CD14-positive monocyte (primary cell): ENCODE data around the gene MYO1G. TPM values are rescaled to one million over a fixed set of nuclear protein-coding genes. Genes with fewer than 3 reads are reported as not detected.

Source experiments
- DNase-seq, 3 donors: peaks; one replicate each; pipeline ENCODE4 v3.0.0-alpha.2; 2011 to 2022
- H2AFZ ChIP-seq: 2 replicates; pipeline ENCODE4 v1.6.0; 2012; ENCODE audit warnings: mild to moderate bottlenecking, low read depth, low read length, inconsistent platforms; ENCODE audit not compliant: insufficient read depth, poor library complexity, severe bottlenecking
- H3K27ac ChIP-seq, 2 donors: 1 replicate in 1 of 2; 2 replicates in 1 of 2; pipeline ENCODE4 v1.5.1; 2012 to 2013; ENCODE audit warnings: low read length in 2 of 2, control low read depth in 1 of 2, inconsistent platforms in 1 of 2, low read depth in 1 of 2, mild to moderate bottlenecking in 1 of 2
- H3K27me3 ChIP-seq, 2 donors: one replicate each; pipeline versions ENCODE4 v1.6.0 to v1.6.1; 2011 to 2013; ENCODE audit warnings: low read length in 2 of 2; ENCODE audit not compliant: control insufficient read depth in 2 of 2, insufficient read depth in 2 of 2
- H3K36me3 ChIP-seq, 2 donors: replicated peaks in 1 of 2; 1 replicate in 1 of 2; 2 replicates in 1 of 2; pipeline versions ENCODE4 v1.5.1 to v1.6.1; 2012 to 2013; ENCODE audit warnings: low read length in 2 of 2, control low read depth in 1 of 2, inconsistent platforms in 1 of 2, mild to moderate bottlenecking in 1 of 2; ENCODE audit not compliant: insufficient read depth in 2 of 2, control insufficient read depth in 1 of 2
- H3K4me1 ChIP-seq, 2 donors: 1 replicate in 1 of 2; 2 replicates in 1 of 2; pipeline versions ENCODE4 v1.5.1 to v1.6.1; 2012 to 2013; ENCODE audit warnings: low read length in 2 of 2, control low read depth in 1 of 2, inconsistent platforms in 1 of 2, mild to moderate bottlenecking in 1 of 2, moderate library complexity in 1 of 2; ENCODE audit not compliant: insufficient read depth in 2 of 2, control insufficient read depth in 1 of 2
- H3K4me2 ChIP-seq: replicated peaks from 2 replicates; pipeline ENCODE3; 2012; ENCODE audit warnings: low read length, moderate library complexity, mild to moderate bottlenecking; ENCODE audit not compliant: poor library complexity, severe bottlenecking; ENCODE audit errors: extremely low read depth
- H3K4me3 ChIP-seq, 3 experiments: fragments of 200-600 bp in 1 of 3; sonication (generic) in 1 of 3; replicated peaks in 1 of 3; 1 replicate in 2 of 3; 2 replicates in 1 of 3; pipeline ENCODE4 v1.5.1; 2011 to 2013; ENCODE audit warnings: low read length in 3 of 3, mild to moderate bottlenecking in 3 of 3, control low read depth in 2 of 3, low read depth in 2 of 3, inconsistent platforms in 1 of 3, moderate library complexity in 1 of 3
- H3K79me2 ChIP-seq: 2 replicates; pipeline ENCODE4 v1.6.0; 2012; ENCODE audit warnings: mild to moderate bottlenecking, control low read depth, inconsistent platforms, low read length, moderate library complexity; ENCODE audit not compliant: insufficient read depth
- H3K9ac ChIP-seq: 2 replicates; pipeline ENCODE4 v1.6.0; 2017; ENCODE audit warnings: low read length, mild to moderate bottlenecking; ENCODE audit not compliant: insufficient read depth, poor library complexity, severe bottlenecking
- H3K9me3 ChIP-seq, 2 donors: replicated peaks in 1 of 2; 1 replicate in 1 of 2; 2 replicates in 1 of 2; pipeline versions ENCODE4 v1.5.1 to v1.6.1; 2012 to 2013; ENCODE audit warnings: low read length in 2 of 2, control low read depth in 1 of 2; ENCODE audit not compliant: control insufficient read depth in 1 of 2, insufficient read depth in 1 of 2
- H4K20me1 ChIP-seq: 2 replicates; pipeline ENCODE4 v1.6.0; 2012; ENCODE audit warnings: mild to moderate bottlenecking, low read length, control low read depth, moderate library complexity; ENCODE audit not compliant: insufficient read depth
- H3K27ac Mint-ChIP-seq, 7 donors: one replicate each; pipeline ENCODE4 v1.8.0; 2020; ENCODE audit warnings: mild to moderate bottlenecking in 7 of 7, mixed read lengths in 7 of 7, moderate library complexity in 6 of 7, inconsistent platforms in 2 of 7
- H3K27me3 Mint-ChIP-seq, 3 donors: one replicate each; pipeline ENCODE4 v1.8.0; 2021 to 2022; ENCODE audit warnings: low read depth in 3 of 3, mild to moderate bottlenecking in 3 of 3, mixed read lengths in 3 of 3, moderate library complexity in 3 of 3, inconsistent platforms in 1 of 3
- H3K36me3 Mint-ChIP-seq, 2 donors: one replicate each; pipeline ENCODE4 v1.8.0; 2020; ENCODE audit warnings: mixed read lengths in 2 of 2, inconsistent platforms in 1 of 2, mild to moderate bottlenecking in 1 of 2
- H3K4me1 Mint-ChIP-seq: one replicate; pipeline ENCODE4 v1.8.0; 2020; ENCODE audit warnings: mild to moderate bottlenecking, mixed read lengths
- H3K4me3 Mint-ChIP-seq, 2 donors: one replicate each; pipeline ENCODE4 v1.8.0; 2020; ENCODE audit warnings: mild to moderate bottlenecking in 2 of 2, mixed read lengths in 2 of 2, moderate library complexity in 1 of 2
- H3K9me3 Mint-ChIP-seq, 7 donors: one replicate each; pipeline ENCODE4 v1.8.0; 2020 to 2022; ENCODE audit warnings: mixed read lengths in 7 of 7, mild to moderate bottlenecking in 6 of 7, moderate library complexity in 6 of 7, inconsistent platforms in 2 of 7
- WGBS: methylation state at CpG from one replicate; pipeline ENCODE4 v1.1.5; 2013; ENCODE audit warnings: missing lambda C conversion rate; ENCODE audit not compliant: insufficient coverage; 5-methylcytosine and 5-hydroxymethylcytosine counted together
- intact Hi-C, 2 donors: fragments of 100-400 bp; cut with micrococcal nuclease; formaldehyde crosslinking; loops; one replicate each; pipeline versions ENCODE4 v1.15.0 to v1.15.1; 2023
- polyA plus RNA-seq, 3 donors: library from polyadenylated mRNA; depleted of rRNA in 1 of 3; unstranded in 2 of 3; stranded (reverse) in 1 of 3; fragments of 300-500 nt in 2 of 3; fragments of >200 nt in 1 of 3; fragmentation: Illumina TruSeq in 2 of 3; gene quantifications; 1 replicate in 2 of 3; 2 replicates in 1 of 3; pipeline ENCODE4 v1.2.3, GENCODE V29; 2012 to 2021
- TF ChIP-seq, protein P1 (sequence below): fragments of 200-600 bp; IDR thresholded peaks from one replicate; pipeline ENCODE4 v1.8.0; 2022; ENCODE audit warnings: antibody characterized with exemption, mild to moderate bottlenecking

MYO1G gene
- polyA plus RNA-seq, 3 donors, result 119 to 314 (median 135) TPM

DNA sequence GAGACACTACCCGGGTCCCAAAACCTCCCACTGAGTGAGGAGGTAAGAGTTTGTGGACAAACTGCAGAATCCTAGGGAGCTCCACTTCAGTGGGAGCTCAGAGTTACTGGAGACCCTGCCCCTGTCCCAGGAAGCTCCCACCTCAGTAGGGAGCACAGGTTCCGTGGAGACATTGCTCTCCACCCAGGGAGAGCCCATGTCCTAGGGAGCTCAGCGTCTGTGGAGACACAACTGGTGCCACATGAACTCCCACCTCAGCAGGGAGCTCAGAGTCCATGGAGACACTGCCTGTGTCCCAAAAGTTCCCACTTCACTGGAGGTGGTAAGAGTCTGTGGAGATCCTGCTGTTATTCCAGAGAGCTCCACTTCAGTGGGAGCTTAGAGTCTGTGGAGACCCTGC, 6.3 kb downstream of the MYO1G start:
- no peaks in the 10 kb centered on the region for H3K27me3 ChIP-seq
- Mint-ChIP-seq H3K27me3 (no peaks in the 10 kb centered on the region), H3K27ac (peak overlapping the region in 4 of 7 donors; percentile 19 to 73 (median 47)), H3K36me3 (peaks cover 81 to 95% of the 10 kb centered on the region in 2 donors), H3K4me3 (no peak overlapping the region), H3K4me1 (peaks cover 22% of the 10 kb centered on the region), H3K9me3 (no peaks in the 10 kb centered on the region)
- no peak overlapping the region for H3K4me2 ChIP-seq
- H3K36me3 ChIP-seq, result peaks cover 92 to 93% of the 10 kb centered on the region in 2 donors
- H4K20me1 ChIP-seq, result peaks cover 95% of the 10 kb centered on the region
- intact Hi-C loops, result loop anchor here (2.0 to 10.0 kb wide), 4 partner anchors 26 to 165 kb away; no protein-coding TSS in a partner anchor
- no peak overlapping the region for H3K4me3 ChIP-seq
- peaks cover 18 to 26% of the 10 kb centered on the region in 2 donors for H3K4me1 ChIP-seq
- no peaks in the 10 kb centered on the region for H3K9me3 ChIP-seq
- no peak overlapping the region for H2AFZ ChIP-seq
- 93% methylated on average over 3 of the region's 3 CpGs for WGBS
- peak overlapping the region in 1 of 2 donors; percentile 100 for H3K27ac ChIP-seq
- H3K9ac ChIP-seq, result no peak overlapping the region
- no peak for DNase-seq
- H3K79me2 ChIP-seq, result peaks cover 70% of the 10 kb centered on the region
- TF ChIP-seq, protein P1, sequence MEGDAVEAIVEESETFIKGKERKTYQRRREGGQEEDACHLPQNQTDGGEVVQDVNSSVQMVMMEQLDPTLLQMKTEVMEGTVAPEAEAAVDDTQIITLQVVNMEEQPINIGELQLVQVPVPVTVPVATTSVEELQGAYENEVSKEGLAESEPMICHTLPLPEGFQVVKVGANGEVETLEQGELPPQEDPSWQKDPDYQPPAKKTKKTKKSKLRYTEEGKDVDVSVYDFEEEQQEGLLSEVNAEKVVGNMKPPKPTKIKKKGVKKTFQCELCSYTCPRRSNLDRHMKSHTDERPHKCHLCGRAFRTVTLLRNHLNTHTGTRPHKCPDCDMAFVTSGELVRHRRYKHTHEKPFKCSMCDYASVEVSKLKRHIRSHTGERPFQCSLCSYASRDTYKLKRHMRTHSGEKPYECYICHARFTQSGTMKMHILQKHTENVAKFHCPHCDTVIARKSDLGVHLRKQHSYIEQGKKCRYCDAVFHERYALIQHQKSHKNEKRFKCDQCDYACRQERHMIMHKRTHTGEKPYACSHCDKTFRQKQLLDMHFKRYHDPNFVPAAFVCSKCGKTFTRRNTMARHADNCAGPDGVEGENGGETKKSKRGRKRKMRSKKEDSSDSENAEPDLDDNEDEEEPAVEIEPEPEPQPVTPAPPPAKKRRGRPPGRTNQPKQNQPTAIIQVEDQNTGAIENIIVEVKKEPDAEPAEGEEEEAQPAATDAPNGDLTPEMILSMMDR, result no peak

DNA sequence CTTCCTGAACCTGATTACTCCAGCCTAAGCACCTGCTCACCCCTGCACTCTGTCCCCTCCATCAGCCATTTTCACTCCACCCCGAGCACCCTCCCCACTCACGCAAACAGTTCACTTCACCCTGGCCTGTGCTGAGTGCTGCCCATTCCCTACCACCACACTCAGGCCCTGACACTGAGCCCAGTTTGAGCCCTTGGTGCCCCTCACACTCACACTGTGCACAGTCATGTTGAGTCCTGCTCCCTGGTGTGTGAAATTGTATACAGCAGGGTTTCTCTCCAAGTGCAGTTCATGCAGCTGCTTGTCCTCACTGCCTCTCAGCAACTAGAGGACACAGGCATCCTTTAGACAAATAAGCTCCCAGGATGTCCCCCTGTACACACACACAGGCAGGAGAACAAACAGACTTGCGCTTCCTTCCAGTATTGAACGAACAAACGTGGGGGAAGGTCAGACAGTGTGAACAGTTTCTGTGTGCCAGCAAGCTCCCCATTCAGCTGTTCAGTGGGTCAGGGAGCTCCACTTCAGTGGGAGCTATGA, 6.8 kb downstream of the MYO1G start:
- no peak overlapping the region for H3K4me2 ChIP-seq
- H3K27ac Mint-ChIP-seq, result peak overlapping the region in 5 of 7 donors; percentile 11 to 89 (median 48)
- peak in 1 of 3 donors; percentile 3 for DNase-seq
- no peak overlapping the region for H3K4me3 ChIP-seq
- H3K4me1 ChIP-seq, result peaks cover 15 to 23% of the 10 kb centered on the region in 2 donors
- peaks cover 64% of the 10 kb centered on the region for H3K79me2 ChIP-seq
- peak overlapping the region in 1 of 2 donors; percentile 100 for H3K27ac ChIP-seq
- 92% methylated on average over 5 of the region's 5 CpGs for WGBS
- no peak overlapping the region for H2AFZ ChIP-seq
- peaks cover 99% of the 10 kb centered on the region for H4K20me1 ChIP-seq
- intact Hi-C loops, result loop anchor here (2.0 to 10.0 kb wide), 4 partner anchors 27 to 165 kb away; no protein-coding TSS in a partner anchor
- H3K9me3 ChIP-seq, result no peaks in the 10 kb centered on the region
- H3K4me3 Mint-ChIP-seq, result no peak overlapping the region
- no peak overlapping the region for H3K9ac ChIP-seq
- no peaks in the 10 kb centered on the region for H3K27me3 Mint-ChIP-seq
- peaks cover 18% of the 10 kb centered on the region for H3K4me1 Mint-ChIP-seq
- peaks cover 87 to 99% of the 10 kb centered on the region in 2 donors for H3K36me3 Mint-ChIP-seq
- no peaks in the 10 kb centered on the region for H3K9me3 Mint-ChIP-seq
- TF ChIP-seq, protein P1, result no peak
- peaks cover 98 to 99% of the 10 kb centered on the region in 2 donors for H3K36me3 ChIP-seq
- H3K27me3 ChIP-seq, result no peaks in the 10 kb centered on the region
